GM18505 (cell line): ENCODE results near the gene SEPTIN2.
"Not testable (repeated sequence)": the region's sequence is repeated elsewhere in the genome, so short reads cannot be mapped to it uniquely, and the experiment has no call there.

Experiments used
- ATAC-seq: cut with Tn5 transposase; IDR thresholded peaks from one replicate; pipeline ENCODE4 v1.9.1; 2021; ENCODE audit not compliant: unreplicated experiment
- POLR2A ChIP-seq: IDR thresholded peaks from 4 replicates; pipeline ENCODE4 v1.6.1; 2011; ENCODE audit warnings: borderline replicate concordance; ENCODE audit not compliant: insufficient read depth, insufficient read length; ENCODE audit errors: extremely low read depth

The SEPTIN2 gene

DNA sequence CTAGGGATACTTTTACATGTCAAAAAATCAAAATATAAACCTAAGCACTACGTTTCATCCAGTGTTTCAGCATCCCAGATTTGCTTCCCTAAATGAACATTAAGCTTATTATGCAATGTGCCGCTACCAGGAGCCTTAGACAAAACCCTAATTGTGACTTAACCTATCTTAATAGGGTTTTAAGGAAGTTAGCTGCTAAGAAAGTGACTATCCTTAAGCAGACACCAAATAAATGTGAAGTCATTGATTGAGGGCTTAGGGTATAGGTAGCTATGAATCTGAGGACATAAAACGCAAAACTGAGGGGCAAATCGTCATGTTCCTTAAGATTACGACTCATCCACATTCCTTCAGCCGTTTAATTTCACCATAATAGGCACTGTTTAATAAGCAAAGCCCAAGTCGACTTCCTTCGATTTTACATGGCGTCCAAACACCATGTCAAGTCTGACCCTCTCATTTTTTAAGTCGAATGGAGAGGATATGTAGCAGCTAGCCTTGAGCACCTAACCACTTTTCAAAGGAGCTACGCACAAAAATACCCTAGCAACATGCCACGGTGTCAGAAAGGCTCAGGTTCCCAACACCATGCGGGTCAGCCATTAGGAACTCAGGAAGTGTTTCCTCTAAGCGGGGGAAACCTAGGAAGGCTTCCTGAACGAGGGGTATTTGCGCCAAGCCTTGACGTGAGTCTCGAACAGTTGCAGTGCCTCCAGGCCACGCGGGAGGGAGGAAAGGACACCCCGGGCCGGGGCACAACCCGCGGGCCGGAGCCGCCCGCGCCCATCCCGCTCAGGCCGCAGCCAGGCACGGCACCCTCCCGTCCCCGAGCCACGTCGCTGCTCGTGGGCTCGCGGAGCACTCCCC is 1.3 kb upstream of the SEPTIN2 start:
- TF ChIP-seq POLR2A, result peak; percentile 91
- no peak for ATAC-seq

DNA sequence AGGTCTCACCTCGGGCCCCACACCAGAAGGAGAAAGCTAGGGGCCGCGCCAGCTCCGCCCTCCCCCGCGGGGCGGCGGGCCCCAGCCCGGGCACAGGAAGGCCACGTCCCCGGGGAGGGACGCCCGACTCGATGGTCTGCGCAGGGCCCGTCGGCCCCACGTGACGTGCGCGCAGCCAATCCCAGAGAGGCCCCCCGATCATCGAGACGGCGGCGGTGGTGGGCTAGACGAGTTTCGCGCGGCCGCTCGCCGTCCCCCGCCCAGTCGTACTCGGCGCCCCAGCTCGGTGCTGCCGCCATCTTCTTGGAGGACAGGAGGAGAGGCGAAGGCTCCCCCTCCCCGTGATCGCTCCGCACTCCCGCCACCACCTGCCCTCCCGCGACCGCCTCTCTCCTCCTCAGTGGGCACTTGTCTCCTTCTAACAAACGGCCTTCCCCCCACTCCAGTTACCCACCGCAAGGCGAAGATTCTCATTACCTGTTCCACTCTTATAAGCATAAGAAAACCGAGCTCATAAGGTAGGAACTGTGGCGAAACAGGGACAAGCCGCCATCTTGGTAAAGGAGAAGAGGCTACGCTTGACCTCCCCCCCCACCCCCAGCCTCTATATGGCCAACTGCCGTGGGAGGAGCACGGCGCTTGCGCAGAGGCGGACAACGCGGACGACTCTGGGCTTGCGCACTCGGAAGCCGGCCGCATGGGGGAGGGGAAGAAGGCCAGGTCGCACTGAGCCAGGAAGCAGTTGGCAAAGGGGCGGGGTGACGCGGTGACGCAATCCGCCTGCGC is 439 bp upstream of the SEPTIN2 start, which contains the start of gene HDLBP:
HDLBP (minus strand) TSS at position 580 of the 786 bp plus-strand sequence. CDS start 48,803 bp downstream, outside the sequence.
- TF ChIP-seq POLR2A, result peak; percentile 78
- ATAC-seq, result peak; percentile 59

DNA sequence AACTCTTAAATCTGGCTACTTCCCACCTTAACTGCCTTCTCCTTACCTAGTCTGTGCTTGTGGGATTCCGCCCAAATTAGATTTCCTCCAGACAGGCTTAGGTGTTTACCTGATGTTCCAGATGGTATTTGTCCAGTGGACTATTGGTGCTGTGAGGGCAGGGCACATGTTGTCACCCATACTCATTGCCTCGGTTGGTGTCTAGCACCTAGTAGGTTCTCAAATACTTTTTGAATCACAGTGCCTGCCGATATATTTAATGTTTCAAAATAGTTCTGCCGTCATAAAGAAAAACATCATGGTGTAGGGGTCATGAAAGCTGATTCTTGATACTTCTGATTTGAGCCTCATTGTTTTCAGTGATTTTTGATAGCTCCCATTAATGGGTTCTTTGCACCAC is 1.1 kb downstream of the SEPTIN2 start:
- no peak for TF ChIP-seq POLR2A
- no peak for ATAC-seq

DNA sequence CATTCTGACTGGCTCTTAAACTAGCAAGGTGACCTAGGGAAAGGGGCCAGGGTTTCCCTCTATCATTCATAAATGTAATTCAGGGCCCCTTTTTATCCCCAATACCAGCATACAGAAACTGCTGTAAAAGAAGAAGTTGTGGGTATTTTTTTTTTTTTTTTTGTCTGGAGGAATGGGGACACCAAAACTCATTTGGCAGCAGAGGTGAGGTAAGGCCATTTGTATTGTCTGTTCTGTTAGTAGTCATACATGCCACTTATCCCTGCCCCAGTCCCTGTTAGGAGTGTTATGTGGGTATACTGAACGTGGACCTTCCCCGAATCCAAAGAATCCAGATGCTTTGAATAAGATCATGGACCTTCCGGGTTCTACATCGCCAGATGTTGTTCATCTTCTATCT is 1.7 kb downstream of the SEPTIN2 start:
- no peak for TF ChIP-seq POLR2A
- no peak for ATAC-seq

DNA sequence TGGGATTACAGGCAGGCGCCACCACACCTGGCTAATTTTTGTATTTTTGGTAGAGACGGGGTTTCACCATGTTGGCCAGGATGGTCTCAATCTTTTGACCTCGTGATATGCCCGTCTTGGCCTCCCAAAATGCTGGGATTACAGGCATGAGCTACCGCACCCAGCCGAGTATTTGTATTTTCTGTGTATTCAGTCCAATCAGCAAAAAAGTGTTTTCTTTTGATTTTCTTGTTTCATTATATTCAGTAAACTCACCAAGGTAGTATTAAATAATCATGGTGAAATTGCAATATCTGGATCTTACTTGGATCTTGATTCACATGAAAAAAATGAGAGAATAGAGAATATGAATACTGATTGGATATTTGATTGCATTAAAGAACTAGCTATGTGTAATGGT is 3.1 kb downstream of the SEPTIN2 start:
- ATAC-seq, result not testable (repeated sequence)

DNA sequence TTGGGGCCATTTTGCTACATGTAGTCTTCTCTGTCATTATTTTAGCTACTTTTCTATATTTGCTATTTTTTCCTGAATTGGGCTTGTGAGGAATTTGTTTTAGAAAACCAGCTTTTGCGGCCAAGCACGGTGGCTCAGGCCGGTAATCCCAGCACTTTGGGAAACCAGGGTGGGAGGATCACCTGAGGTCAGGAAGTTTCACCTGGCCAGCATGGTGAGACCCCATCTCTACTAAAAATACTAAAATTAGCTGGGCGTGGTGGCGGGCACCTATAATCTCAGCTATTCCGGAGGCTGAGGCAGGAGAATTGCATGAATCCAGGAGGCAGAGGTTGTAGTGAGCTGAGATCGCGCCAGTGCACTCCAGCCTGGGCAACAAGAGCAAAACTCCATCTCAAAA is 4.7 kb downstream of the SEPTIN2 start:
- ATAC-seq, result no peak
- TF ChIP-seq POLR2A, result no peak

DNA sequence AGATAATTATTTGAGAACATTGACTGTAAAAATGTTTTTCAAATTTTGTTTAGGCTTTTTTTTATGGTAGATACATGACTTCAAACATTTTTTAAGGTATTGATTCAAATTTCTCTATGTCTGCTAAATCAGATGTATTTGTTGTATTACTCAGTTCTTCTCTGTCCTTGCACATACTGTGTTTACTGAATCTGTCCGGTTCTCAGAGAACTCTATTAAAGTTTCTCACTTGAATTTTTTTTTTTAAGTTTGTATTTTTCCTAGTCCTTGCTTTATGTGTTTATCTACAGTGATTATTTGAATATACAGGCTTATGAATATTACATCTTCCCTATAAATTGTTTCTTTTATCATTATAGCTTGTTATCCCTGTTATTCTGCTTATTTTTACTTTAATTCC is 5.3 kb downstream of the SEPTIN2 start:
- no peak for TF ChIP-seq POLR2A
- no peak for ATAC-seq

DNA sequence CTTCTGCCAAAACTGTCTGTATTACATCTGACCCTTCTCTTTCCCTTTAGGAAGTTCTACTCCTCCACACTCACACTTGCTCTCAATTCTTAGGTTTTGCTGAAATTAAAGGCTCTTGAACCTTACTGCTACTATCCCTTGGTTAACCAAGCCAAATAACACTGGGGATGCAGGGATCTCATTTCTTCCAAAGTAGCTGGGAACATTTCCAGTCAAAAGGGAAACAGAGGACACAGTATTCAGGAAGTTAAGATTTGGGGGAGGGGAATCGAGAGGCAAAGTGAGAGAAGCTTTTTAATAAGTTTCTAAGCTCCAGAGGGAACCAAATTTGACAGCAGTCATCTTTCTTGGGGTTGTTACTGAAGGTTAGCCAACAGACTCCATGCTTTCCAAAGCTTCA is 6.2 kb downstream of the SEPTIN2 start:
- ATAC-seq, result no peak

DNA sequence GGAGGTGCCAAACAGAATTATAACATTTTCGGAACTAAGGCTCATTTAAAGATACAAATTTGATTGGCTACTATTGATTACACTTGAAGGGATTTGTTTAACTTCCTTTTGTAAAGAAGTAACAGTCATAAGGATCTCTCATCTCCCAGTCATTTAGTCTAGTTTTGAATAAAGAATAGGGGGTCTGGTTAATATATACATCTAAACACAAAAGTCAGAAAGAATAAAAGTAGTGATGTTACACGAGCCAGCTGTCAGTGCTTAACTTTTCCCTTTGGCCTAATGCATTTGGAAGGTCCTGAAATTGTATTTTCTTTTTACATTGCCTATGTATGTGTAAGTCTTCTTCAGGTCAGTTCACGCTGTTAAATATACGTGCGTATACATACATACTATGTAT is 8.1 kb downstream of the SEPTIN2 start:
- ATAC-seq, result no peak
- TF ChIP-seq POLR2A, result no peak

More for the DNA sequence above, 6.2 kb downstream of the SEPTIN2 start:
- no peak for TF ChIP-seq POLR2A

DNA sequence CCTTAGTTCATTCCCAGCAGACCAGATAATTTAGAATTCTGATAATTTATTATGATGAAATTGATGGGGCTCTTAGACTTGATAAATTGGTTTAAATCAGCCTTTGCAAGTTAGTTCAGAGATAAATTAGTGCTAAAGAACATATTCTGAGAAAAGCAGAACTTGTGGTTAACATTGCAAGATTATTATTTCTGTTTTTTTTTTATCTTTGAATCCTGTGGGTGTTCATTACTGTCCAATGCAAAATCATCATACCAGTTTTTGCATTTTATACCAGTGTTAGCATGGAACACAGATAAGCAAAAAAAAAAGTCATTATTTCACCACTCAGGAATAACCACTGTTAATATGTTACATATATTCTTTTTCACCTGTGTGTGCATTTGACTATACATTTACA is 9.1 kb downstream of the SEPTIN2 start:
- no peak for ATAC-seq
- no peak for TF ChIP-seq POLR2A

DNA sequence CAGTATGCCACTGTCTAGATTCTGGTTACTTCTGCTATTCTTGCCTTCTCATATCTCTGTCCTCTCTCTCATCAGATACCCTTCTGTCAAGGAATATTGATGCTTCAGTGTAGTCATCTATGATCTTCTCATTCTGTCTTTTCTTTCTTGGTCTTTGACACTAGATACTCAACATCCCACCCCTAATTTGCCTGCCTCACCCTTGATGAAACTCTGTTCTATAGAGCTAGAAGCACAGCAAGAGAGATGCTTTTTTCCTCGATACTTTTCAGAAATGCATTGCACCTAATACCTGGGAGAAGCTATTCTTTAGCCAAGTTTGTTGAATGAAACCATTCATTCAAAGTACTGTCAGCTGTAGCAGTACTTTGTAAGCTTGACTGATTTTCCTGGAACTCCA is 9.5 kb downstream of the SEPTIN2 start:
- no peak for TF ChIP-seq POLR2A
- no peak for ATAC-seq

DNA sequence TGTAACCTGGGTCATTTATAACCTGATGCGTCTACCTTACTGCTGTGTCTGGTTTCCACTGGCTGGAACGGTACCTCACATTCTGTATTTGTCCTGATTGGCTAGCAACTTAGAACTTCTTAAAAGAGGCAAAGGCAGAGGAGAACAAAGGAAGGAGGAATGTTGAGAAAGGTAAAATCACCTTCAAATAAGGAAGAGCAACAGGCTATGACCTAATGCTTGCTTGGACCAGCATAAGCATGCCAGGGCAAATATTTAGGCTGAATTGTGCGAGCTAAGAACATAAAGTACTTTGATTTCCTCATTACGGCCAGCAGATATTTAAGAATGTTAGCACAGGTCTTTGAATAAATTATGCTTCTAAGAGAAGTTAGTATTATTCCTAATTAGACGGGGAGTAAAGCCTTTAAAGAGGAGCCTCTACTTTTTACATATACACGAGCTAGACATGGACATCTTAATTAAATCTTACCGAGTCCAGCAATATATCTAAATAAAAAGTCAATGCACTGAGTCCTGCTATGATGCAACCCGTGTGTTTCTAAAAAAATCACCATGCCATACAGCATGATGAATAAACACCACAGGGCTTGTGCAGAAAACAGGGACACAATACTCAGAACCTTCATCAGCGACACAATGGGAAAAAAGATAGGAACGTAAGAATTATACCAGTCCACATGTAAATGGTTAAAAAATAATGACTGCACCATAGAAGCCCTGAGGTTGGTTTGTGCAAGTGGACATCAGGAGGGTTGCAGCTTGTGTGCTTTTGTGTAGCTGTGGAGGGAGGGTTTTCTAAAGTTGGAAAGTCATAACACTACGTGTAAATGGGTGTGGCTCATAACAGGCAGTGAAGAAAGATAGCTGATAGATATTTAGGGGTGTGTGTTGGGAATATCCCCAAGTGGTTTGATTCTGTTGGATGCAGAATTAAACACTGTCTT is 14.2 kb downstream of the SEPTIN2 start:
- no peak for ATAC-seq
- no peak for TF ChIP-seq POLR2A

DNA sequence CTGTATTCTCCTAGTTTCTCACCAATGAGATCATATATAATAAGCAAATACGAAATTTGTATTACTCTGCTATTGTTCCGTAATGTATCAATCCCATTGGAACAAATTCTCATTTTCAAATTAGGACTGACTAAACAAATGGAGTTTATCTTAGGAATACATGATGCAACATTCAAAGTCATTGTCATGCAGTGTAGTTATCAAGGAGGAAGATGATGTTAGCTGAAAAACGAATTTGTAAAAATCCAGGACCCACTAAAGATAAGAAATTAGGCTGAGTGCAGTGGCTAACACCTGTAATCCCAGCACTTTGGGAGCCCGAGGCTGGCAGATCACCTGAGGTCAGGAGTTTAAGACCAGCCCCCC is 14.9 kb downstream of the SEPTIN2 start:
- TF ChIP-seq POLR2A, result no peak
- ATAC-seq, result no peak
